NAMALWA (cell line): ENCODE results near the gene ADGRB3.

Experiments
- DNase-seq: peaks from one replicate; pipeline ENCODE4 v3.0.0-alpha.2; 2015; ENCODE audit warnings: low spot score

ADGRB3 gene

GRCh38 chr6:68709091-68709490 lies 74.0 kb downstream of the ADGRB3 start:
- DNase-seq: no peak

GRCh38 chr6:68709882-68710281 lies 74.8 kb downstream of the ADGRB3 start:
- no peak for DNase-seq

GRCh38 chr6:68710496-68710895 lies 75.4 kb downstream of the ADGRB3 start:
- DNase-seq: no peak

- no peak for DNase-seq
Observed at GRCh38 chr6:68710916-68711315, 75.8 kb downstream of the ADGRB3 start.

GRCh38 chr6:68711386-68712000 lies 76.4 kb downstream of the ADGRB3 start:
- no peak for DNase-seq

GRCh38 chr6:68716620-68717019 lies 81.5 kb downstream of the ADGRB3 start:
- DNase-seq: no peak

- no peak for DNase-seq
Observed at GRCh38 chr6:68718385-68719073, 83.4 kb downstream of the ADGRB3 start.

GRCh38 chr6:68719761-68720160 lies 84.7 kb downstream of the ADGRB3 start:
- no peak for DNase-seq

GRCh38 chr6:68722891-68723527 lies 87.9 kb downstream of the ADGRB3 start:
- no peak for DNase-seq

- no peak for DNase-seq
Observed at GRCh38 chr6:68724060-68724459, 89.0 kb downstream of the ADGRB3 start.

GRCh38 chr6:68726337-68726736 lies 91.3 kb downstream of the ADGRB3 start:
- DNase-seq: no peak

- no peak for DNase-seq
Observed at GRCh38 chr6:68726992-68727391, 91.9 kb downstream of the ADGRB3 start.

GRCh38 chr6:68727699-68728098 lies 92.6 kb downstream of the ADGRB3 start:
- no peak for DNase-seq

GRCh38 chr6:68728159-68728979 lies 93.3 kb downstream of the ADGRB3 start:
- no peak for DNase-seq

GRCh38 chr6:68729377-68729903 lies 94.4 kb downstream of the ADGRB3 start:
- no peak for DNase-seq

- DNase-seq: no peak
Observed at GRCh38 chr6:68730291-68731054, 95.4 kb downstream of the ADGRB3 start.

- no peak for DNase-seq
Observed at GRCh38 chr6:68732423-68732822, 97.3 kb downstream of the ADGRB3 start.

GRCh38 chr6:68735866-68736265 lies 100.8 kb downstream of the ADGRB3 start:
- no peak for DNase-seq

- DNase-seq: no peak
Observed at GRCh38 chr6:68737061-68737460, 102.0 kb downstream of the ADGRB3 start.

- DNase-seq: no peak
Observed at GRCh38 chr6:68738039-68738438, 103.0 kb downstream of the ADGRB3 start.

- no peak for DNase-seq
Observed at GRCh38 chr6:68740828-68741500, 105.9 kb downstream of the ADGRB3 start.
